CD4-positive, CD25-positive, alpha-beta regulatory T cell (primary cell): ENCODE results near the gene DIP2C. TPM values are rescaled to one million over a fixed set of nuclear protein-coding genes. Genes with fewer than 3 reads are reported as not detected.
A peak's percentile ranks its signal among the peaks of the same experiment; 100 is the strongest.
"Not testable (repeated sequence)": the region's sequence is repeated elsewhere in the genome, so short reads cannot be mapped to it uniquely, and the experiment has no call there.

Experiments
- ATAC-seq, 2 donors: fragments of 150-1000 bp; cut with Tn5 transposase; one replicate each; pipeline ENCODE4 v1.10.0; 2021; ENCODE audit warnings: low read depth in 2 of 2, moderate number of reproducible peaks in 2 of 2, moderate library complexity in 1 of 2
- DNase-seq, 3 donors: peaks; one replicate each; pipeline versions ENCODE4 v3.0.0 to v3.0.0-alpha.2; 2012 to 2022; ENCODE audit warnings: mixed read lengths in 1 of 3
- H3K27ac ChIP-seq: one replicate; pipeline ENCODE4 v1.7.0; 2013; ENCODE audit warnings: mild to moderate bottlenecking, low read length; ENCODE audit not compliant: insufficient read depth, poor library complexity, severe bottlenecking
- H3K27me3 ChIP-seq: one replicate; pipeline ENCODE4 v1.7.0; 2013; ENCODE audit warnings: low read length; ENCODE audit not compliant: control insufficient read depth, insufficient read depth
- H3K36me3 ChIP-seq: one replicate; pipeline ENCODE4 v1.7.0; 2013; ENCODE audit warnings: mild to moderate bottlenecking, low read length, moderate library complexity; ENCODE audit not compliant: control insufficient read depth, insufficient read depth
- H3K4me1 ChIP-seq: 2 replicates; pipeline ENCODE4 v1.7.0; 2013; ENCODE audit warnings: mild to moderate bottlenecking, low read length; ENCODE audit not compliant: insufficient read depth, control insufficient read depth, poor library complexity, severe bottlenecking
- H3K4me3 ChIP-seq: one replicate; pipeline ENCODE4 v1.7.0; 2013; ENCODE audit warnings: low read depth, mild to moderate bottlenecking, low read length, moderate library complexity
- H3K9me3 ChIP-seq, 2 experiments: 1 replicate in 1 of 2; 2 replicates in 1 of 2; pipeline ENCODE4 v1.7.0; 2013; ENCODE audit warnings: low read length in 2 of 2, mild to moderate bottlenecking in 1 of 2, moderate library complexity in 1 of 2; ENCODE audit not compliant: control insufficient read depth in 2 of 2
- H3K27ac Mint-ChIP-seq, 3 donors: one replicate each; pipeline ENCODE4 v1.8.0; 2020 to 2022; ENCODE audit warnings: mild to moderate bottlenecking in 3 of 3, mixed read lengths in 3 of 3, moderate library complexity in 2 of 3
- H3K27me3 Mint-ChIP-seq: one replicate; pipeline ENCODE4 v1.8.0; 2022; ENCODE audit warnings: mild to moderate bottlenecking, mixed read lengths
- H3K36me3 Mint-ChIP-seq: one replicate; pipeline ENCODE4 v1.8.0; 2020; ENCODE audit warnings: mixed read lengths
- H3K4me1 Mint-ChIP-seq, 4 donors: one replicate each; pipeline ENCODE4 v1.8.0; 2020 to 2022; ENCODE audit warnings: mixed read lengths in 4 of 4, mild to moderate bottlenecking in 1 of 4
- H3K4me3 Mint-ChIP-seq, 4 donors: one replicate each; pipeline ENCODE4 v1.8.0; 2020 to 2022; ENCODE audit warnings: mild to moderate bottlenecking in 4 of 4, mixed read lengths in 4 of 4, moderate library complexity in 3 of 4
- H3K9me3 Mint-ChIP-seq, 7 donors: one replicate each; pipeline ENCODE4 v1.8.0; 2020 to 2022; ENCODE audit warnings: mixed read lengths in 7 of 7, mild to moderate bottlenecking in 3 of 7, moderate library complexity in 2 of 7
- polyA plus RNA-seq, 4 donors: library from polyadenylated mRNA; unstranded; fragments of 300-500 nt; fragmentation: Illumina TruSeq; gene quantifications; one replicate each; pipeline ENCODE4 v1.2.3, GENCODE V29; 2021
- total RNA-seq: library from RNA; stranded (reverse); gene quantifications from one replicate; pipeline ENCODE4 v1.2.3, GENCODE V29; 2022

DIP2C gene
- total and polyA plus RNA-seq, 5 donors from 2014 or later, result 0.47 to 4.1 (median 0.54) TPM

DNA sequence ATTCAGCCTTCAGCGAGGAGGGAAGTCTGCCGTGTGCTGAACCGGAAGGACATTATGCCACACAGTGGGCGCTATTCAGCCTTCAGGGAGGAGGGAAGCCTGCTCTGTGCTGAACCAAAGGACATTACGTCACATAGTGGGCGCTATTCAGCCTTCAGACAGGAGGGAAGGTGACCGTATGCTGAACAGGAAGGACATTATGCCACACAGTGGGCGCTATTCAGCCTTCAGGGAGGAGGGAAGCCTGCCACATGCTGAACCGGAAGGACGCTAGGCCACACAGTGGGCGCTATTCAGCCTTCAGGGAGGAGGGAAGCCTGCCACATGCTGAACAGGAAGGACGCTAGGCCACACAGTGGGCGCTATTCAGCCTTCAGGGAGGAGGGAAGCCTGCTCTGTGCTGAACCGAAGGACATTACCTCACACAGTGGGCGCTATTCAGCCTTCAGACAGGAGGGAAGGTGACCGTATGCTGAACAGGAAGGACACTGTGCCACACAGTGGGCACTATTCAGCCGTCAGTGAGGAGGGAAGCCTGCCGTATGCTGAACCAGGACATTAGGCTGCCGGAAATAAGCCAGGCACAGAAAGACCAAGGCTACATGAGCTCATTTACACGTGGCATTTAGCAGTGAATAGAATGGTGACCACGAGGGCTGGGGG is 294.9 kb downstream of the DIP2C start:
- not testable (repeated sequence) for H3K9me3 ChIP-seq, H3K27ac ChIP-seq, H3K27me3 ChIP-seq, DNase-seq, H3K4me1 Mint-ChIP-seq, H3K4me3 ChIP-seq, H3K27ac Mint-ChIP-seq, H3K36me3 Mint-ChIP-seq, H3K27me3 Mint-ChIP-seq, ATAC-seq, H3K9me3 Mint-ChIP-seq, H3K4me3 Mint-ChIP-seq, H3K4me1 ChIP-seq, H3K36me3 ChIP-seq

DNA sequence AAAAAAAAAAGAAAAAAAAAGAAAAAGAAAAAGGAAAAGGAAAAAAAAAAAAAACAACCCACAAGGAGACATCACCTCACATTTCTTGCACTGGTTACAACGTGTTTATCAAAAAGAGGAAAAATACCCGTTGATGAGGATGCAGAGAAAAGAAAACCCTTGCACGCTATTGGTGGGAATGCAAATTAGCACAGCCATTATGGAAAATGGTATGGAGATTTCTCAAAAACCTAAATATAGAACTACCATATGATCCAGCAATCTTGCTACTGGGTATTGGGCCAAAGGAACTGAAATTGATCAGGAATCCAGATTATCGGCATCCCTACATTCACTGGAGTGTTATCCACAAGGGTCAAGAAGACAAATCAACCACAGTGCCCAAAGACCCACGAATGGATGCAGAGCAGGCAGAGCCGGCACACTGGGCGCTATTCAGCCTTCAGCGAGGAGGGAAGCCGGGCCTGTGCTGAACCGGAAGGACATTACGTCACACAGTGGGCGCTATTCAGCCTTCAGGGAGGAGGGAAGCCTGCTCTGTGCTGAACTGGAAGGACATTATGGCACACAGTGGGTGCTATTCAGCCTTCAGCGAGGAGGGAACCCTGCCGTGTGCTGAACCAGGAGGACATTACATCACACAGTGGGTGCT is 295.6 kb downstream of the DIP2C start:
- H3K27me3 Mint-ChIP-seq, result no peaks in the 10 kb centered on the region
- ATAC-seq (no peak), DNase-seq (no peak)
- H3K4me3 ChIP-seq, result no peak overlapping the region
- H3K4me3 Mint-ChIP-seq, result no peak overlapping the region
- H3K27ac Mint-ChIP-seq, result no peak overlapping the region
- peaks cover 3% of the 10 kb centered on the region for H3K36me3 ChIP-seq
- H3K4me1 ChIP-seq, result no peaks in the 10 kb centered on the region
- H3K9me3 Mint-ChIP-seq, result peaks cover 0 to 1% (median 0%) of the 10 kb centered on the region in 7 donors
- H3K27ac ChIP-seq, result no peak overlapping the region
- H3K36me3 Mint-ChIP-seq, result peaks cover 4% of the 10 kb centered on the region
- no peaks in the 10 kb centered on the region for H3K9me3 ChIP-seq
- H3K27me3 ChIP-seq, result no peaks in the 10 kb centered on the region
- H3K4me1 Mint-ChIP-seq, result no peaks in the 10 kb centered on the region

DNA sequence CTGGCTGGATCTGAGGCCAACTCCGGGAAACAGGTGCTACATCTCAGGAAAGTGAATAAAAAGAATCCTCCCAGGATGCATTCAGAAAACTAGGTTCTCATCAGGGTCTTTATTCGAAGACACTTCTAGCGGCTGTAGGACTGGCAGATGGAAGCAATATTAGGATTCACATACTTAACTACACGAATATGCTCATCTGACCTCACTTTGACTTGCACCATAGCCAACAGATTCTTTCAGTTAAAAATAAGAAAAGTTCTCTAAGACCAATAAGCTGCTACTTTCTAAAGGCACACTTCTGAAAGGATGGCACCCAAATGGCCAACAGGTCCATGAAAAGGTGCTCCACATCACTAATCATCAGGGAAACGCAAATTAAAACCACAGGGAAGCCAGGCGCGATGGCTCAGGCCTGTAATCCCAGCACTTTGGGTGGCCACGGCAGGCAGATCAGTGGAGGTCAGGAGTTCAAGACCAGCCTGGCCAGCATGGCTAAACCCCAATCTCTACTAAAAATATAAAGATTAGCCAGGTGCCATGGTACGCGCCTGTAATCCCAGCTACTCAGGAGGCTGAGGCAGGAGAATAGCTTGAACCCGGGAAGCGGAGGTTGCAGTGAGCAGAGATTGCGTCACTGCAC is 296.2 kb downstream of the DIP2C start:
- Mint-ChIP-seq H3K36me3 (peaks cover 7% of the 10 kb centered on the region), H3K9me3 (peaks cover 0 to 1% (median 0%) of the 10 kb centered on the region in 7 donors), H3K27ac (peak overlapping the region in 1 of 3 donors; percentile 32), H3K27me3 (no peaks in the 10 kb centered on the region), H3K4me3 (no peak overlapping the region), H3K4me1 (no peaks in the 10 kb centered on the region)
- Histone ChIP-seq H3K27me3 (no peaks in the 10 kb centered on the region), H3K4me3 (no peak overlapping the region), H3K4me1 (no peaks in the 10 kb centered on the region), H3K9me3 (no peaks in the 10 kb centered on the region), H3K36me3 (peaks cover 3% of the 10 kb centered on the region), H3K27ac (no peak overlapping the region)
- DNase-seq (no peak), ATAC-seq (no peak)

DNA sequence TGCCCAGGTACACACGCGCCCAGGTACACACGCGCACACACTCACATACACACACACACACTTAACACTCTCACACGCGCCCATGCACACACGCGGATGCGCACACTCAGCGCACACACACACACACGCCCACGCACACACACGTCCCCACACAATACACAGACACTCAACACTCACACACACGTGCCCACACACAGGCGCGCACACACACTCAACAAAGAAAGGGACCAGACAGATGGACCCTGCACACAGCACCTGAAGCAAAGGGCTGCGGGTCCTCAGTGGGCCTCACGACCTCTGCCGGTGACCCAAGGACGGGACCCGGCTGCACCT is 296.8 kb downstream of the DIP2C start:
- no peak for ATAC-seq
- no peaks in the 10 kb centered on the region for H3K27me3 Mint-ChIP-seq
- H3K36me3 Mint-ChIP-seq, result peaks cover 9% of the 10 kb centered on the region
- no peak overlapping the region for H3K4me3 Mint-ChIP-seq
- no peaks in the 10 kb centered on the region for H3K27me3 ChIP-seq
- H3K27ac ChIP-seq, result no peak overlapping the region
- peaks cover 0 to 1% (median 0%) of the 10 kb centered on the region in 7 donors for H3K9me3 Mint-ChIP-seq
- no peaks in the 10 kb centered on the region for H3K9me3 ChIP-seq
- H3K4me3 ChIP-seq, result no peak overlapping the region
- peak overlapping the region in 1 of 3 donors; percentile 32 for H3K27ac Mint-ChIP-seq
- no peaks in the 10 kb centered on the region for H3K4me1 Mint-ChIP-seq
- no peaks in the 10 kb centered on the region for H3K4me1 ChIP-seq
- peaks cover 3% of the 10 kb centered on the region for H3K36me3 ChIP-seq
- no peak for DNase-seq

DNA sequence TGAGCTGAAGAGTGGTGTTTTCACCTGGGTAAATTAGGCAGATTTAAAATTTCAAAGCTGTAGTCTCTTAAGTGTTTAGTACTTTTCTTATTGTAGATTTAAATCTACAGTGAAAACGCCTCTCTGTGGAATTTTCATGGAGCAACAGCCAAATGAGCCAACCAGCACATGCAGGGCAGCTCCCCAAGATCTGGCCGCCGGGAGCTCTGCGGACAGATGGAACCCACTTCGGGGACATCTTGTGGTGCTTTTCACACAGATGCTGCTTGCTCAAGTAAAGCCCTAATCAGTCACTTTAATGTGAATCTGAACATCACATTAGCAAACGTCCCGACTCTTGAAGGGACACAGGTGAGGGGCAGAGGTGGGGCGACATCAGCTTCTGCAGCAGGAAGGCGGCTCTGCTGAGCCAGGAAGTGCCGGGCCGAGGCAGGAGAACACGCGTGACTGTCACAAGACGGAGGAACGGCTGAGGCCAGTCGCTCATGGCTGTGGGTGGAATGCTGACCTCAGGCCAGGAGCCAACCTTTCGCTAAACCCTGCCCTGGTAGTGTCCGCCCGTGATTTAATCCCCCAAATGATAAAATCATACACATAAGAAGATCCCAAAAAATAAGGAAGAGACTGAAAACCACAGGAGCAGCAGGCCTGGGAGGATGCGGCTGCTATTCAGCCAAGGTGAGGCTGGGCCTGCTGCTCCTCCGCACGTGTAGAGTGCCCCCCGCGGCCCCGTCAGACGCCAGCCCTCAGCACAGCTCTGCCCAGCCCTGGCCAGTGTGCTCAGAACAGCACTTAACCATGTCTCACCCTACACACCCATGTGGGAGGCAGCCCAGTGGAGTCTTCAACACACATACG is 297.4 kb downstream of the DIP2C start:
- no peak overlapping the region for H3K27ac ChIP-seq

DNA sequence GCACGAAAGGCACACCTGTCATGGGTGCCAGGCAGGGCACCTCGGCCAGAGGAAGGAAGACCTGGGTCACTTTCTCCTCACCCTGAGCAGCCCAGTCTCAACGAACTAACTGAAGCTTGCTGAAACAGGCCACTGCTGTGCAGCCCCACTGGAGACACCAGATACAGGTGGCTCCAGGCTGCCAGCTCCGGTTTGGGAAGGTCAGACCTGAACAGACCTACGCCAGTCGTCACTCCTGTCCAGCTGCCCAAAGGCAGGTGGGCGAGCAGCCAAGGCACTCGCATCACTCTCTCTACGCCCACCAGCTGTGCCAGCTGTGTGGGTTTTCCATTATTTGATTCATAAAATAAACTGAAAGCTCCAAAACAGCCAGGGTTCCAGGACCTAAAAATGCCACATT is 298.2 kb downstream of the DIP2C start:
- Mint-ChIP-seq H3K4me1 (no peaks in the 10 kb centered on the region), H3K36me3 (peaks cover 15% of the 10 kb centered on the region), H3K4me3 (no peak overlapping the region), H3K27me3 (no peaks in the 10 kb centered on the region), H3K27ac (no peak overlapping the region), H3K9me3 (peaks cover 0 to 1% (median 0%) of the 10 kb centered on the region in 7 donors)
- Histone ChIP-seq H3K36me3 (peaks cover 3% of the 10 kb centered on the region), H3K4me3 (no peak overlapping the region), H3K9me3 (no peaks in the 10 kb centered on the region), H3K27me3 (no peaks in the 10 kb centered on the region), H3K4me1 (no peaks in the 10 kb centered on the region), H3K27ac (no peak overlapping the region)
- ATAC-seq (no peak), DNase-seq (no peak)

More for the DNA sequence above, 297.4 kb downstream of the DIP2C start:
- ATAC-seq, result no peak
- H3K36me3 ChIP-seq, result peaks cover 3% of the 10 kb centered on the region
- H3K27me3 ChIP-seq, result no peaks in the 10 kb centered on the region
- H3K4me3 Mint-ChIP-seq, result no peak overlapping the region
- no peaks in the 10 kb centered on the region for H3K4me1 ChIP-seq
- no peak overlapping the region for H3K27ac Mint-ChIP-seq
- no peak for DNase-seq
- peaks cover 11% of the 10 kb centered on the region for H3K36me3 Mint-ChIP-seq
- H3K27me3 Mint-ChIP-seq, result no peaks in the 10 kb centered on the region
- no peaks in the 10 kb centered on the region for H3K9me3 ChIP-seq
- H3K4me3 ChIP-seq, result no peak overlapping the region
- peaks cover 0 to 1% (median 0%) of the 10 kb centered on the region in 7 donors for H3K9me3 Mint-ChIP-seq
- no peaks in the 10 kb centered on the region for H3K4me1 Mint-ChIP-seq

DNA sequence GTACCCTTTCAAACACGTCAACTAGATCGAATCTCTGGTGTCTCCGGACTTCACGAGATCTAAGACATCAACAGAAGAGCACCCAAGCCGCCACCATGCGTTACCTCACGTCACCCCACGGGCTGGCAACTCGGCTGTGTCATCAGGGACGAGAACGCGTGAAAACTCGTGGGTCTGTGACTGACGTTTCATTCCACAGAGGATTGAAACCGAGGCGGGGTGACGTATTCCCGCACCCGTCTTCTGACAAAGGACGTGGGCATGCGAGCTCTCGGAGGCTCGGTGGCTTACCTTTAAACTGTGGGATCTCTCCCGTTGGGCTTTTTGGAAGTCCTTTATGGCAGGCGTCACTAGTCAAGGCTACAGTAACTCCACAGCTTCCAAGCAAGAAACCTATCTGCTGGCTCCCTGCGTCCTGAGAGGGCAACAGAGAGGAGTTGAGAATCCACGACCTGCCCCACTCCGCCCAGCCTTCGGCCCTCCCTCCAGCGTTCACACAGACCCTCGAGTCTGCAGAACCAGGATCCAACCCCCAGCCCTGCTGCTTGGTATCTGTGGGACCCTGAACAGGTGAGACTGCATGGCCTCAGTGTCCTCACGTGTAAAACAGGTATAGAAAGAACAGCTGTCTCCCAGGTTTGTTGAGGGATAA is 298.9 kb downstream of the DIP2C start:
- Histone ChIP-seq H3K27me3 (no peaks in the 10 kb centered on the region), H3K4me3 (no peak overlapping the region), H3K9me3 (no peaks in the 10 kb centered on the region), H3K36me3 (peaks cover 3% of the 10 kb centered on the region), H3K4me1 (no peaks in the 10 kb centered on the region), H3K27ac (no peak overlapping the region)
- Mint-ChIP-seq H3K27me3 (no peaks in the 10 kb centered on the region), H3K36me3 (peaks cover 15% of the 10 kb centered on the region), H3K9me3 (peaks cover 0 to 1% (median 0%) of the 10 kb centered on the region in 7 donors), H3K27ac (no peak overlapping the region), H3K4me3 (no peak overlapping the region), H3K4me1 (no peaks in the 10 kb centered on the region)
- ATAC-seq, result no peak
- no peak for DNase-seq
